Caco-2 (cell line): ENCODE results near the gene INSYN2A. TPM values are rescaled to one million over a fixed set of nuclear protein-coding genes. Genes with fewer than 3 reads are reported as not detected.

ENCODE experiments used
- BruUV-seq: library from RNA; stranded (reverse); fragments of 400-500 nt; replicated peaks from 2 replicates; lab custom pipeline; 2021; lab: Mats Ljungman, UMichigan
- CTCF ChIA-PET: fragments of 300-600 bp; sonication (Branson Sonifier 250); formaldehyde crosslinking; loops from one replicate; lab custom pipeline; 2022; ENCODE audit warnings: antibody characterized with exemption; lab: Charles Lee
- POLR2A ChIA-PET: fragments of 300-600 bp; sonication (Branson Sonifier 250); formaldehyde crosslinking; loops from one replicate; lab custom pipeline; 2022; ENCODE audit warnings: antibody characterized with exemption; lab: Charles Lee
- DNase-seq, 2 experiments: peaks; one replicate each; pipeline versions ENCODE4 v3.0.0 to v3.0.0-alpha.2; 2020 to 2022
- H3K27me3 ChIP-seq: replicated peaks from 2 replicates; pipeline ENCODE4 v1.6.0; 2011; ENCODE audit warnings: low read length; ENCODE audit not compliant: control insufficient read depth, insufficient read depth
- H3K36me3 ChIP-seq: 2 replicates; pipeline ENCODE4 v1.5.1; 2011; ENCODE audit warnings: low read length; ENCODE audit not compliant: control insufficient read depth, insufficient read depth
- H3K4me1 ChIP-seq: fragments of 250-450 bp; sonication (Bioruptor Pico); 2 replicates; pipeline ENCODE4 v1.5.1; 2020; ENCODE audit warnings: mild to moderate bottlenecking
- H3K4me3 ChIP-seq: 2 replicates; pipeline ENCODE4 v1.5.1; 2011; ENCODE audit warnings: low read depth, mild to moderate bottlenecking, control low read depth, low read length
- H3K9me3 ChIP-seq: fragments of 250-450 bp; sonication (Bioruptor Pico); 2 replicates; pipeline ENCODE4 v1.5.1; 2020; ENCODE audit warnings: mild to moderate bottlenecking, moderate library complexity
- H3K27ac Mint-ChIP-seq: one replicate; pipeline ENCODE4 v1.8.0; 2022; ENCODE audit warnings: mixed read lengths; ENCODE audit not compliant: unreplicated experiment
- H3K27me3 Mint-ChIP-seq: one replicate; pipeline ENCODE4 v1.8.0; 2022; ENCODE audit warnings: mixed read lengths; ENCODE audit not compliant: insufficient read depth, unreplicated experiment
- H3K36me3 Mint-ChIP-seq: one replicate; pipeline ENCODE4 v1.8.0; 2022; ENCODE audit warnings: mild to moderate bottlenecking, mixed read lengths; ENCODE audit not compliant: insufficient read depth, unreplicated experiment
- H3K4me1 Mint-ChIP-seq: one replicate; pipeline ENCODE4 v1.8.0; 2022; ENCODE audit warnings: low read depth, mixed read lengths; ENCODE audit not compliant: unreplicated experiment
- H3K4me3 Mint-ChIP-seq: one replicate; pipeline ENCODE4 v1.8.0; 2022; ENCODE audit warnings: mild to moderate bottlenecking, moderate library complexity, mixed read lengths; ENCODE audit not compliant: unreplicated experiment
- H3K9me3 Mint-ChIP-seq: one replicate; pipeline ENCODE4 v1.8.0; 2022; ENCODE audit warnings: mixed read lengths; ENCODE audit not compliant: unreplicated experiment
- intact Hi-C: fragments of 100-400 bp; cut with micrococcal nuclease; formaldehyde crosslinking; loops from one replicate; pipeline ENCODE4 v1.10.0; 2022; ENCODE audit not compliant: unreplicated experiment
- total RNA-seq: library from RNA; stranded (reverse); gene quantifications from 2 replicates; pipeline ENCODE4 v1.2.3, GENCODE V29; 2022
- TF ChIP-seq, protein P1 (sequence below), 2 experiments: fragments of 200-600 bp in 1 of 2; IDR thresholded peaks; 1 replicate in 1 of 2; 2 replicates in 1 of 2; pipeline versions ENCODE4 v1.5.1 to v1.8.0; 2011 to 2022; ENCODE audit warnings: antibody characterized with exemption in 1 of 2, control low read depth in 1 of 2, inconsistent platforms in 1 of 2, low read depth in 1 of 2, low read length in 1 of 2, mild to moderate bottlenecking in 1 of 2, moderate library complexity in 1 of 2; ENCODE audit not compliant: insufficient read depth in 1 of 2, severe bottlenecking in 1 of 2, unreplicated experiment in 1 of 2

INSYN2A gene
- total RNA-seq, 1 experiment from 2014 or later, result not detected

GRCh38 chr10:127175357-127176110 lies 20.9 kb downstream of the INSYN2A start:
- H3K9me3 ChIP-seq, result no peaks in the 10 kb centered on the region
- intact Hi-C loops, result no loop called here
- Mint-ChIP-seq H3K4me1 (no peaks in the 10 kb centered on the region), H3K36me3 (peaks cover 22% of the 10 kb centered on the region), H3K4me3 (no peak overlapping the region), H3K27me3 (no peaks in the 10 kb centered on the region), H3K9me3 (no peaks in the 10 kb centered on the region), H3K27ac (no peak overlapping the region)
- no TSS peak for BruUV-seq
- TF ChIP-seq, protein P1, sequence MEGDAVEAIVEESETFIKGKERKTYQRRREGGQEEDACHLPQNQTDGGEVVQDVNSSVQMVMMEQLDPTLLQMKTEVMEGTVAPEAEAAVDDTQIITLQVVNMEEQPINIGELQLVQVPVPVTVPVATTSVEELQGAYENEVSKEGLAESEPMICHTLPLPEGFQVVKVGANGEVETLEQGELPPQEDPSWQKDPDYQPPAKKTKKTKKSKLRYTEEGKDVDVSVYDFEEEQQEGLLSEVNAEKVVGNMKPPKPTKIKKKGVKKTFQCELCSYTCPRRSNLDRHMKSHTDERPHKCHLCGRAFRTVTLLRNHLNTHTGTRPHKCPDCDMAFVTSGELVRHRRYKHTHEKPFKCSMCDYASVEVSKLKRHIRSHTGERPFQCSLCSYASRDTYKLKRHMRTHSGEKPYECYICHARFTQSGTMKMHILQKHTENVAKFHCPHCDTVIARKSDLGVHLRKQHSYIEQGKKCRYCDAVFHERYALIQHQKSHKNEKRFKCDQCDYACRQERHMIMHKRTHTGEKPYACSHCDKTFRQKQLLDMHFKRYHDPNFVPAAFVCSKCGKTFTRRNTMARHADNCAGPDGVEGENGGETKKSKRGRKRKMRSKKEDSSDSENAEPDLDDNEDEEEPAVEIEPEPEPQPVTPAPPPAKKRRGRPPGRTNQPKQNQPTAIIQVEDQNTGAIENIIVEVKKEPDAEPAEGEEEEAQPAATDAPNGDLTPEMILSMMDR (IDR thresholded peaks at IDR 0.05; ENCODE audit: insufficient read depth in 1 of 2, low read depth in 1 of 2, low read length in 1 of 2, severe bottlenecking in 1 of 2, unreplicated experiment in 1 of 2), result no peak
- H3K27me3 ChIP-seq, result no peaks in the 10 kb centered on the region
- ChIA-PET POLR2A (no interaction called here), CTCF (no interaction called here)
- H3K36me3 ChIP-seq, result no peaks in the 10 kb centered on the region
- H3K4me1 ChIP-seq, result no peaks in the 10 kb centered on the region
- H3K4me3 ChIP-seq, result no peak overlapping the region
- DNase-seq, result no peak

DNA sequence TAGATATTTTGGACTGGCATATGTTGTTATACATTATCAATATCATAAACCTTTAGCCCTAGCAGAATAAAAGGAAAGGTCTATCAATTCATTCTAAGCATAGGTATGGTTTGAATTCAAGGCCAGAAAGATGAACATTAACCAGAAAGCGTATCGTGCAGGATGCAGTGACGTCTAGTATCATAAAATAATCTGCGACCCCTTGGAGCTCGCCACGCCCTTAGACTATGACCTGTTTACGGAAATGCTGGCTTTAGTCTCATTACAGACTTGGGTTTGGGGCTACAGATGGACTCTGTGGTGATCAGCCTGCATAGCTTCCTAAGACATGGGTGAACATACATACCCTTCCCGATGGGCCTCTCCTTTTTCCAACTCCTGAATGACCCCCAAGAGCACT lies 21.5 kb downstream of the INSYN2A start:
- no TSS peak for BruUV-seq
- Mint-ChIP-seq H3K4me3 (no peak overlapping the region), H3K27me3 (no peaks in the 10 kb centered on the region), H3K27ac (no peak overlapping the region), H3K36me3 (peaks cover 28% of the 10 kb centered on the region), H3K9me3 (no peaks in the 10 kb centered on the region), H3K4me1 (no peaks in the 10 kb centered on the region)
- Histone ChIP-seq H3K36me3 (no peaks in the 10 kb centered on the region), H3K4me3 (no peak overlapping the region), H3K9me3 (no peaks in the 10 kb centered on the region), H3K4me1 (no peaks in the 10 kb centered on the region), H3K27me3 (no peaks in the 10 kb centered on the region)
- ChIA-PET CTCF (no interaction called here), POLR2A (no interaction called here)
- TF ChIP-seq, protein P1 (IDR thresholded peaks at IDR 0.05; ENCODE audit: insufficient read depth in 1 of 2, low read depth in 1 of 2, low read length in 1 of 2, severe bottlenecking in 1 of 2, unreplicated experiment in 1 of 2), result no peak
- intact Hi-C loops, result loop anchor here (5.0 kb wide), 1 partner anchor 953 kb away; no protein-coding TSS in a partner anchor
- DNase-seq, result no peak

DNA sequence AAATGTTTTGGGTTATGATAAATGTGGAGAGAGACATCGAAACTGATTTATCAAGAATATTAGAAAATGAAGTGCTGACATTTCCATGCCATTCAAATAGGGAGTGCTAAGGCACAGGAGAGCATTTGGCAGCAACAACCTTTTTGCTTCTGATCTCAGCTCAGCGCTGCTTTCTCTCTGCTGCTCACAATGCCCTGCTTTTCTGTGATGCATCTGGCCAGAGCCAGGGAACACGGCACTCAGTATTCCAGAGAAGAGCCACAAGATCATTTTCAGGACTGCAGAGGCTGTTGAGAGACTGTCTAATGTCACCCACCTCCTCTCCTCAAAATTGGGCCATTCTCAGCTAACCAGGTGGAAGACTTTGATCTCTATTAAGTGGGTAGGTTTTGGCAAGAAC lies 28.1 kb downstream of the INSYN2A start:
- Histone ChIP-seq H3K4me1 (no peaks in the 10 kb centered on the region), H3K36me3 (no peaks in the 10 kb centered on the region), H3K9me3 (no peaks in the 10 kb centered on the region), H3K27me3 (no peaks in the 10 kb centered on the region), H3K4me3 (no peak overlapping the region)
- Mint-ChIP-seq H3K9me3 (no peaks in the 10 kb centered on the region), H3K36me3 (peaks cover 9% of the 10 kb centered on the region), H3K4me3 (no peak overlapping the region), H3K4me1 (no peaks in the 10 kb centered on the region), H3K27me3 (no peaks in the 10 kb centered on the region), H3K27ac (no peak overlapping the region)
- TF ChIP-seq, protein P1 (IDR thresholded peaks at IDR 0.05; ENCODE audit: insufficient read depth in 1 of 2, low read depth in 1 of 2, low read length in 1 of 2, severe bottlenecking in 1 of 2, unreplicated experiment in 1 of 2), result no peak
- CTCF ChIA-PET, result no interaction called here
- POLR2A ChIA-PET, result no interaction called here
- no peak for DNase-seq
- intact Hi-C loops, result no loop called here
- BruUV-seq, result no TSS peak
